NCI-H774 (cell line): Measurements from ENCODE around the gene C2CD3.
A peak's percentile ranks its signal among the peaks of the same experiment; 100 is the strongest.
"Not testable (repeated sequence)": the region's sequence is repeated elsewhere in the genome, so short reads cannot be mapped to it uniquely, and the experiment has no call there.

ENCODE experiments used
- DNase-seq: peaks from one replicate; lab custom pipeline; 2025; lab: John Stamatoyannopoulos, UW

The C2CD3 gene

GRCh38 chr11:74162681-74163467 is 7.9 kb downstream of the C2CD3 start:
- DNase-seq = no peak

DNA sequence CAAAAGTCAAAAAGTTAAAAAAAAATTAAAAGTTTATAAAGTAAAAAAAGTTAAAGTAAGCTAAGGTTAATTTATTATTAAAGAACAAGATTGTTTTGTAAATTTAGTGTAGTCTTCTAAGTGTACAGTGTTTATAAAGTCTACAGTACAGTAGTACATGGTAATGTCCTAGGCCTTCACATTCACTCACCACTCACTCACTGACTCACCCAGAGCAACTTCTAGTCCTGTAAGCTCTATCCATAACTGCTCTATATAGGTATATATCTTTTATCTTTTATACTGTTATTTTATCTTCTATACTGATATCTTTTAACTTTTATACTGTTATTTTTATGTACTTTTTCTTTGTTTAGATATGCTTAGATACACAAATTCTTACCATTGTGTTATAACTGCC is 11.2 kb downstream of the C2CD3 start:
- no peak for DNase-seq

DNA sequence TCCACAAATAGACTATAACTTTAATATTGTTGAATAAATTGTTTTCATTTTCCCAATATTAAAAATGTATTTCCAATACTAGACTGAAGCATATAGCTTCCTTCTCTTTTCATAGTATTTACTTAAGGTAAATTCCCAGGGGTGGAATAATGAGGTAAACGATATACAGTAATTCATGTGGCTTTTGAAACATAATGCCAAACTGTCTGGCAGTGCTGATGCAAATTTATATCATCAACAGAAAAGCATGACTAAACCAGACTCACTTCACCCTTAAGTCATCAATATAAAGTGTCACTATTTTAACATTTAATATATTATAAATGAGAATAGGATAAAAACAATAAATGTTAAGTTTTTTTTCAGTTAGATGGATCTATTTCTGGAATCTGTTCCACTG is 13.6 kb downstream of the C2CD3 start:
- DNase-seq = no peak

DNA sequence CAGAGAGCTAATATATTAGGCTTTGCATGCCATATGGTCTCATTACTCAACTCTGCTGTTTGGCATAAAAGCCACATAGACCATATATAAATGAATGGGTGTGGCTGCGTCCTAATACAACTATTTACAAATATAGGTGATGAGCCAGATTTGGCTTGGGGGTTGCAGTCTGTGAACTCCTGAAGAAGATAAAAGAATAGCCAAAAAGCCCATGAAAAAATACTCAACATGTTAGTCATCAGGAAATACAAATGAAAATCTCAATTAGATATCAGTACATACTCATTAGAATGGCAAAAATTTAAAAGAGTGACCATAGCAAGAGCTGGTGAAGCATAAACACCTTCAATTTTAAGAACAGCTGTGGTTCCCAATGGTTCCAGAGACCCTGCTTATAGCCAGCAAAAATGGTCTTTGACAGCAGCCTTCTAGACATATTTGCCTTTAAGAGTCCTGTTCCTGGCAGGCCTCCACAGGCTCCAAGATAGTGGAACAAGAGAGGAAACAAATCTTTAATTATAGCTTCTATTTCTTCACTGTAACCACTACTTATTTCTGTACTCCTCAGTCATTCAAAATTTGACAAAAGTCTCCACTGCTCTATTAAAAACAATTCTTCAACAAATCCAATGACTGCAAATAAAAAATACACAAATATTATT is 16.1 kb downstream of the C2CD3 start:
- DNase-seq = no peak

- no peak for DNase-seq
Measured at GRCh38 chr11:74153224-74153623, 17.6 kb downstream of the C2CD3 start.

- no peak for DNase-seq
Measured at GRCh38 chr11:74147199-74147929, 23.4 kb downstream of the C2CD3 start.

- DNase-seq = no peak
Measured at GRCh38 chr11:74144592-74144991, 26.2 kb downstream of the C2CD3 start.

DNA sequence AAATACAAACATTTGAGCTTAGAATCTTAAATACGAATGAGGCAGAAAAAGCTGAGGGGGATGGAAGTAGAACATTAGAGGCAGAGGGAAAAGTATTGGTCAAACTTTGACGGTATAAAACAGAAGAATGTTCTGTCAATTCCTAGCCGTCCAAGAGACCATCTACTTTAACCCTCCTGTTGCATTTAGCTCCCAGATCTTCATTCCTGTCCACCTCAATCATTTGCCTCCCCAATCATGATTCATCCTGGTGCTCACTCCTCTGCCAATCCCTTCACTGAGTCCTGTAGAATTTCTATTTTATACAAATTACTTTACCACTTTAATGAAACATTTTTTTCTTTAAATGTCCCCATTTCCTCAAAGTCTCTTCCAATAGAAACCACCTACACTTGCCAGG is 28.2 kb downstream of the C2CD3 start:
- DNase-seq = no peak

- DNase-seq = no peak
Measured at GRCh38 chr11:74141908-74142307, 28.9 kb downstream of the C2CD3 start.

GRCh38 chr11:74141241-74141695 is 29.5 kb downstream of the C2CD3 start:
- peak; percentile 41 for DNase-seq

DNA sequence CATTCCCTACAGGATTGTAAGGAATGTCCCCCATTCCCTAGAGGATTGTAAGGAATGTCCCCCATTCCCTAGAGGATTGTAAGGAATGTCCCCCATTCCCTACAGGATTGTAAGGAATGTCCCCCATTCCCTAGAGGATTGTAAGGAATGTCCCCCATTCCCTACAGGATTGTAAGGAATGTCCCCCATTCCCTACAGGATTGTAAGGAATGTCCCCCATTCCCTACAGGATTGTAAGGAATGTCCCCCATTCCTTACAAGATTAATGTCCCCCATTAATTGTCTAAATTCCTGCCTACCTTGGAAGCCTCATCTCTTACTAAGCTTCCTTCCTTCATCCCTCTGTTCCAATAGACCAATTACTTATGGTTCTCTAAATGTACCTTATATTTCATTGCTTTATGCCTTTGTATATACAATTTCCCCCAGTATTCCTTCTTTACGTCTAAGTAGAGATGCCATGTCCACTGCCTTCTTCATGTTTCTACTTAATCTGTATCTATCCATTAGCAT is 30.8 kb downstream of the C2CD3 start:
- DNase-seq = not testable (repeated sequence)

DNA sequence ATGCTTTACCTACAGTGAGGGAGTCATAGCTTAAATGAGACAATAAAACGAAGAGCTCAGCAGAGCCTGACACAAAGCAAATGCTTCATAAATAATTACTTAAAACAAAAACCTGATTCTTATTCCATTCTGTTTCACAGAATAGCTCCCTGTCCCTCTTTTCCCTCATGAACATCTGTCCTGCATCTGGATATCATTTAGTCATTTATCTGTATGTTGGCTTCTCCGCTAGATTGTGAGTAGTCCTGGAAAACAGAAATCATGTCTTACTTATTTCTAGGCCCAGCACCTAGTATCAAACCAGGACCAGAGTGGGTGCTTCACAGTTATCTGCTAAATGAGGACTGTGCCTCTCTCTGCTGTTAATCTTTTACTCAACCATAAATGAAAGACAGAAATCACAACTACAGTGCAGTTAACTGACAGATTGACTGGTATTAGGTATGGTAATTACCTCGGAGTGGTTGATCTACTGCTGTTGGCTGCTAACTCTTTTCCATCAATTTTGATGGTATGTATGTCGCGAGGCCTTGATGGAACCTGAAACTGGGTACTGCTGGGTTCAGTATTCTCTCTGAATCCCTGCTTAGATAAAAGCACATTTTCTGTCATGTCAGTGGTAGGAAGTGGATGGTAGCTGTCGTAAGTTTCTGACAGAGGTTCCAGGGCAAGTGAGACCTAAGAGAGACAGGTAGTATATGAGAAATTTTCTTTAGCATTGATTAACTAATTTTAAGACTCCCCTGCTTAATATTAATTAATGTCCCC is 31.5 kb downstream of the C2CD3 start:
- DNase-seq = no peak

GRCh38 chr11:74138572-74138971 is 32.2 kb downstream of the C2CD3 start:
- DNase-seq = peak; percentile 27

DNA sequence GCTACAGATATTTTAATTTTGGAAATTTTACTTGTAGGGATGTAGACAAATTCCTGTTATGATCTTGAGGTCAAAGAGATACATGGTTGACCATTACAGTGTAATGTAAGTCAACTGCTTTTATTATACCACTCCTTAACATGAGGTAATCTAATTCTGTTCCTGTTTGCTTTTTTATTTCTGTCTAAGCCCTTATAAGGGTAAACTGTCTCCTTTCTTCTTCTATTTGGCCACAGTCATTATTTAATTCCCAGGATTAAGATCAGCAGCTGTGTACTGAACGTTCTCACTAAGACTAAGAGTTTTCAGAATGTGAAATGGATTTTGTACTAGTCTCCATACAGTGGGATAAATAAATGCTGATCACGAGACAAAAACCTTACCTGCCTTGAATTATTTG is 32.8 kb downstream of the C2CD3 start:
- no peak for DNase-seq

- no peak for DNase-seq
Measured at GRCh38 chr11:74135127-74135840, 35.5 kb downstream of the C2CD3 start.

DNA sequence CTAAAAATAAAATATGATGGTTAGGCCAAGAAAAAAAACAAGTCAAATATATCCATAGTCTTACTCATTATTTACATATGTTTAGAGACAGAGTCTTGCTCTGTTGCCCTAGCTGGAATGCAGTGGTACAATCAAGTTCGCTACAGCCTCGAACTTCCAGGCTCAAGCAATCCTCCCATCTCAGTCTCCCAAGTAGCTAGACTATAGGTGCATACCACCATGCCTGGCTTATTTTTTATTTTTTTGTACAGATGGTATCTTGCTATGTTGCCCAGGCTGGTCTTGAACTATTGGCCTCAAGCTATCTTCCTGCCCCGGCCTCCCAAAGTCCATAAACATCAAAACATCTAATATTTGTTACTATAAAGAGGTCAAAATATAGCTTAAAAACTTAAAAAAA is 36.1 kb downstream of the C2CD3 start:
- no peak for DNase-seq

- DNase-seq = no peak
Measured at GRCh38 chr11:74133436-74133835, 37.4 kb downstream of the C2CD3 start.

GRCh38 chr11:74132833-74133232 is 38.0 kb downstream of the C2CD3 start:
- no peak for DNase-seq

DNA sequence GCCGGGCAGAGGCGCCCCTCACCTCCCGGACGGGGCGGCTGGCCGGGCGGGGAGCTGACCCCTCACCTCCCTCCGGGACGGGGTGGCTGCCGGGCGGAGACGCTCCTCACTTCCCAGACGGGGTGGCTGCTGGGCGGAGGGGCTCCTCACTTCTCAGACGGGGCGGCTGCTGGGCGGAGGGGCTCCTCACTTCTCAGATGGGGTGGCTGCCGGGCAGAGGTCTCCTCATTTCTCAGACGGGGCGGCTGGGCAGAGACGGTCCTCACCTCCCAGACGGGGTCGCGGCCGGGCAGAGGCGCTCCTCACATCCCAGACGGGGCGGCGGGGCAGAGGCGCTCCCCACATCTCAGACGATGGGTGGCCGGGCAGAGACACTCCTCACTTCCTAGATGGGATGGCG is 41.7 kb downstream of the C2CD3 start:
- DNase-seq = not testable (repeated sequence)

DNA sequence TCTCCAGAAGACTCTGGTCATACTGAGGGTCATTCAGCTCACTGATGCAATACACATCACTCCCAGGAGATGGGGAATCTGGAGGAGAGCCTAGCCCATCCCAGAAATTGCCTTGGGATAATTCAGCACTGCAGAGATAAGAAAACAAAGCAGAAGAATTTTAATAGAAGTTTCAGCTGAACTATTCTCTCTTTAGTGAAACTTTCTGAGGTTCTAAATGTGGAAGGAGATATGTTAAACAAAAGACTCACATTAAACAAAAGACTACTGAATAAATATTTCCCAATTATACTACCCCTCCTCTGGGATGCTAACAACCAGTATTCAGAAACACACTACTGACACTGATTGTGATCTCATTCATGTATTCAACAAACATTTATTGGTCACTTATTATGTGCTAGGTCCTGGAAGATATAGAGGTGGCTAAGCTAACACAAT is 47.8 kb downstream of the C2CD3 start:
- DNase-seq = no peak

DNA sequence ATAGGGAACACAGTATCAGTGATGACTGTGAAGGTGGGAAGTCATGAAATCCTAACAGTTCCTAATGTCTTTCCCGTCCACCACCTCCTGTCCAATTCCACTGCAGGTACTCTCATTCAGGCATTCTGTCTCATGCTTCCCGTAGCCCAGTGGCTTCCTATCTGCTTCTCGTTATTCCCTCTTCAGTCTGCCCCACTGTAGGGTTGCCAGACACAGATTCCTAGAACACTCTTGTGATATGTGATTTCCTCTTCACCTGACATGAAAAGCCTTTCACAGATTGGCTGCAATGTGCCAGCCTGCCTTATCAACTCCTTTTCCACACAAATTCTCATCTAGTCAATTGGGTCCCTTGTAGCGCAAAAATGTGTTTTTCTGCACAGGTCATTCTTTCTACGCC is 49.0 kb downstream of the C2CD3 start:
- no peak for DNase-seq
